ENCODE data around the gene GOLIM4.

The GOLIM4 gene

DNA sequence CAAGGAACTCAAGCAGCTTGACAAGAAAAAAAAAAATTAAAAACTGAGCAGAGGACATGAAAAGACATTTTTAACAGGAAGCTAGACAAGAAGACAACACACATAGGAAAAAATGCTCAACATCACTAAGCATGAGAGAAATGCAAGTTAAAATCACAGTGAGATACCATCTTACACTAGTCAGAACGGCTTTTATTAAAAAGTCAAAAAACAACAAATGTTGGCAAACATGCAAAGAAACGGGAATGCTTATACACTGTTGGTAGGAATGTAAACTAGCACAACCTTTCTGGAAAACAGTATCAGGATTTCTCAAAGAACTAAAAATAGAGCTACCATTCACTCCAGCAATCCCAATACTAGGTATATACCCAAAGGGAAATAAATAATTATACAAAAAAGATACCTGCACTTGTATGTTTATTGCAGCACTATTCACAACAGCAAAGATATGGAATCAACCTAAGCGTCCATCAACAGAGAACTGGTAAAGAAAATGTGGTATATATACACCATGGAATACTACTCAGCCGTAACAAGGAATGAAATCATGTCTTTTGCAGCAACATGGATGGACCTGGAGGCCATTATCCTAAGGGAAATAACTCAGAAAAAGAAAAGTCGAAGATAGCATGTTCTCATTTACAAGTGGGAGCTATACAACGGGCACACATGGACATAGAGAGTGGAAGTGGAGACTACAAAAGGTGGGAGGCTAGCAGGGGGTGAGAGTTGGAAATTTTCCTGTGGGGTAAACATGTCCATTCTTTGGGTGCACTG, 5.2 kb downstream of the GOLIM4 start:
- no peak for DNase-seq (ENCODE audit: insufficient read length, low spot score)
- TF ChIP-seq CTCF (IDR thresholded peaks at IDR 0.05; ENCODE audit: insufficient read depth, missing control alignments): no peak
- no peak for FAIRE-seq

DNA sequence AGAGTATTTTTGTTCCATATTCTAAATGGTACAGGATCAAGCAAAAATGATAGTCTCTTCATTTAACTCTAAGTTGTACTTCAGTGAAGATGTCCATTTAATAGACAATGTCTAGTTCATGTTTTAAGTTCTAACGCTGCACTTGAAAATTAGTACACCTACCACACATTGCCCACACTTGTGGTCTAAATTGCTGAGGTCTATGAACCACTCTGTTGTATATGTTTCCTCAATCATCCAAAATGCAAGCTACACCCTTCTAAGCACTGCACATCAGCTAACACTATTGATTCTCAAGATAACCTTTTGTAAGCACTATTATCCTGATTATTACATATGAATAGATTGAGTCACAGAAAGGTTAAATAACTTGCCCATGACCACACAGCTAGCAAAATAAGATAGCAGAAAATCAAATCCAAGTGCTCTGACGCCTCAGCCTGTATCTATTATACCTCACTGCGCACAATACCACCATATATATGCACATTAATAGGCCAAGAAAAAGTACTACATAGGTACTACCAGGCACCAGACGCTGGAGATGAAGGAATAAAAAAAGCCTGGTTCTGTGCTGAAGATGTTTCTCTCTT, 6.4 kb downstream of the GOLIM4 start:
- no peak for TF ChIP-seq CTCF (IDR thresholded peaks at IDR 0.05; ENCODE audit: insufficient read depth, missing control alignments)
- DNase-seq (ENCODE audit: insufficient read length, low spot score) (no peak), FAIRE-seq (no peak)

DNA sequence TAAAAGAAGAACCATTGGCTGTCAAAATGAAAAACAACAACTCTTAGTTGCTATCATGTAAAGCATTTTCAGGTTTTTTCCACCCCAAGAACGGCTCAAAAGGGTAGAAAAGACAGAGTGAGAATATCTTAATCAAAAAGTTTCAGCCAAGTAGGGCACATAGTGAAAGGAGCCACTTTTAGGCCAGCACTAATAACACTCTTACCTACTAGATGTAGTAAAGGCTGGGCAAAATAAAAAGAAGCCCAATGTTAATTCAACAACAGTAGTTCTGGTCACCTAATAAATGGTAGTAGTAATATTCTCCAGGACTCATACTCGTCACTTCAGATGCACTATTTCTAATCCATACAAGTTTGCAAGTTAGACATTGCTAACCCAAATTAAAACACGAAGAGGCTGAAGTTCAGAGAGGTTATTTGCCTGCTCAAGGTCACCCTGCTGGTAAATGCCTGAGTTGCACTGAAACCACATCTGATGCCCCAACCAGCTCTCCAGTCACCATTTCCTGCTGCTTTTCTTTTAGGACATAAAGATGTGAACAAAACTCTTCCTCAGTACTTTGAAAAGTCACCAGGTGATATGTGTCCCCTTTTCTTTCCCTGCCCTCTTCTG, 7.5 kb downstream of the GOLIM4 start:
- FAIRE-seq (no peak), DNase-seq (ENCODE audit: insufficient read length, low spot score) (no peak)
- peak; percentile 9 for TF ChIP-seq CTCF (IDR thresholded peaks at IDR 0.05; ENCODE audit: insufficient read depth, missing control alignments)

- peak; percentile 88 for FAIRE-seq
- DNase-seq (ENCODE audit: insufficient read length, low spot score): no peak
- no peak for TF ChIP-seq CTCF (IDR thresholded peaks at IDR 0.05; ENCODE audit: insufficient read depth, missing control alignments)
These were observed 8.2 kb downstream of the GOLIM4 start for GRCh38 chr3:168087539-168087938.

GRCh38 chr3:168086541-168087260, 9.0 kb downstream of the GOLIM4 start:
- no peak for TF ChIP-seq CTCF (IDR thresholded peaks at IDR 0.05; ENCODE audit: insufficient read depth, missing control alignments)
- DNase-seq (ENCODE audit: insufficient read length, low spot score) (no peak), FAIRE-seq (no peak)

GRCh38 chr3:168085491-168086119, 10.1 kb downstream of the GOLIM4 start:
- FAIRE-seq: no peak
- DNase-seq (ENCODE audit: insufficient read length, low spot score): no peak
- TF ChIP-seq CTCF (IDR thresholded peaks at IDR 0.05; ENCODE audit: insufficient read depth, missing control alignments): no peak

Measured in D721Med (cell line).